Neural progenitor cell (in vitro differentiated cells): Measurements from ENCODE around the gene KBTBD7. TPM values are rescaled to one million over a fixed set of nuclear protein-coding genes. Genes with fewer than 3 reads are reported as not detected.

ENCODE experiments used
- DNase-seq: peaks from one replicate; pipeline ENCODE4 v3.0.0-alpha.2; 2016; ENCODE audit warnings: low spot score
- H2AFZ ChIP-seq: fragments of 200-600 bp; sonication (generic); replicated peaks from 2 replicates; pipeline ENCODE4 v1.6.1; 2016; ENCODE audit warnings: antibody characterized with exemption
- H3F3A ChIP-seq: fragments of 200-600 bp; sonication (generic); 2 replicates; pipeline ENCODE4 v1.6.1; 2016; ENCODE audit warnings: antibody characterized with exemption, low read depth
- H3K27ac ChIP-seq: fragments of 200-600 bp; sonication (generic); 2 replicates; pipeline ENCODE4 v1.5.1; 2016; ENCODE audit warnings: mild to moderate bottlenecking
- H3K27me3 ChIP-seq: fragments of 200-600 bp; sonication (generic); 2 replicates; pipeline ENCODE4 v1.6.1; 2016; ENCODE audit warnings: mild to moderate bottlenecking, moderate library complexity
- H3K36me3 ChIP-seq: fragments of 200-600 bp; sonication (generic); 2 replicates; pipeline ENCODE4 v1.5.1; 2016
- H3K4me1 ChIP-seq: fragments of 200-600 bp; sonication (generic); 2 replicates; pipeline ENCODE4 v1.6.1; 2016; ENCODE audit warnings: mixed run types
- H3K4me2 ChIP-seq: fragments of 200-600 bp; sonication (generic); 2 replicates; pipeline ENCODE4 v1.6.1; 2016
- H3K4me3 ChIP-seq: fragments of 200-600 bp; sonication (generic); 2 replicates; pipeline ENCODE4 v1.5.1; 2016
- H3K79me2 ChIP-seq: fragments of 200-600 bp; sonication (generic); 2 replicates; pipeline ENCODE4 v1.6.1; 2016; ENCODE audit warnings: low read depth
- H3K9ac ChIP-seq: fragments of 200-600 bp; sonication (generic); 2 replicates; pipeline ENCODE4 v1.6.1; 2016
- H3K9me3 ChIP-seq: fragments of 200-600 bp; sonication (generic); 2 replicates; pipeline ENCODE4 v1.5.1; 2016; ENCODE audit warnings: low read depth
- H4K20me1 ChIP-seq: fragments of 200-600 bp; sonication (generic); 2 replicates; pipeline ENCODE4 v1.6.1; 2016; ENCODE audit warnings: low read depth
- H3K27ac Mint-ChIP-seq: 3 replicates; pipeline ENCODE4 v1.8.0; 2021; ENCODE audit warnings: mixed read lengths
- H3K27me3 Mint-ChIP-seq: 2 replicates; pipeline ENCODE4 v1.8.0; 2022; ENCODE audit warnings: low read depth, mild to moderate bottlenecking, inconsistent platforms, moderate library complexity, mixed read lengths; ENCODE audit not compliant: insufficient read depth
- H3K36me3 Mint-ChIP-seq: 3 replicates; pipeline ENCODE4 v1.8.0; 2021; ENCODE audit warnings: mixed read lengths
- H3K4me1 Mint-ChIP-seq: 3 replicates; pipeline ENCODE4 v1.8.0; 2021; ENCODE audit warnings: mixed read lengths
- H3K4me3 Mint-ChIP-seq: 3 replicates; pipeline ENCODE4 v1.8.0; 2021; ENCODE audit warnings: mild to moderate bottlenecking, moderate library complexity, mixed read lengths
- H3K9me3 Mint-ChIP-seq: 3 replicates; pipeline ENCODE4 v1.8.0; 2020; ENCODE audit warnings: mixed read lengths
- CTCF ChIP-seq: fragments of 200-600 bp; sonication (generic); IDR thresholded peaks from 2 replicates; pipeline ENCODE4 v1.5.1; 2017; ENCODE audit warnings: antibody characterized with exemption, mild to moderate bottlenecking
- EZH2 ChIP-seq: fragments of 200-600 bp; sonication (generic); IDR thresholded peaks from 2 replicates; pipeline ENCODE4 v1.6.1; 2017; ENCODE audit warnings: antibody characterized with exemption, mild to moderate bottlenecking, moderate library complexity
- EZH2phosphoT487 ChIP-seq: fragments of 200-600 bp; sonication (generic); IDR thresholded peaks from 2 replicates; pipeline ENCODE4 v1.6.1; 2017; ENCODE audit warnings: antibody characterized with exemption
- total RNA-seq: library from RNA; depleted of rRNA; stranded (reverse); fragments of >200 nt; gene quantifications from 2 replicates; pipeline ENCODE4 v1.2.3, GENCODE V29; 2015; ENCODE audit warnings: low replicate concordance

KBTBD7 gene
- total RNA-seq, 1 donor from 2014 or later: 24.7 TPM

GRCh38 chr13:41232578-41233480, 38.5 kb upstream of the KBTBD7 start:
- no peaks in the 10 kb centered on the region for H3K79me2 ChIP-seq
- H3K27me3 ChIP-seq: no peaks in the 10 kb centered on the region
- H4K20me1 ChIP-seq: no peaks in the 10 kb centered on the region
- Mint-ChIP-seq H3K9me3 (no peaks in the 10 kb centered on the region), H3K27me3 (peaks cover 2% of the 10 kb centered on the region), H3K27ac (no peak overlapping the region), H3K4me1 (no peaks in the 10 kb centered on the region), H3K4me3 (no peak overlapping the region), H3K36me3 (peaks cover 9% of the 10 kb centered on the region)
- H2AFZ ChIP-seq: no peak overlapping the region
- TF ChIP-seq EZH2phosphoT487: no peak
- TF ChIP-seq EZH2: no peak
- no peak for TF ChIP-seq CTCF
- no peak overlapping the region for H3K9ac ChIP-seq
- no peaks in the 10 kb centered on the region for H3K4me1 ChIP-seq
- H3K36me3 ChIP-seq: no peaks in the 10 kb centered on the region
- DNase-seq: no peak
- H3F3A ChIP-seq: no peaks in the 10 kb centered on the region
- no peak overlapping the region for H3K4me3 ChIP-seq
- no peak overlapping the region for H3K4me2 ChIP-seq
- H3K9me3 ChIP-seq: no peaks in the 10 kb centered on the region
- no peak overlapping the region for H3K27ac ChIP-seq

- no peak for TF ChIP-seq EZH2
- no peak for TF ChIP-seq EZH2phosphoT487
- TF ChIP-seq CTCF: no peak
- Mint-ChIP-seq H3K9me3 (no peaks in the 10 kb centered on the region), H3K4me1 (no peaks in the 10 kb centered on the region), H3K27ac (no peak overlapping the region), H3K4me3 (no peak overlapping the region), H3K27me3 (peaks cover 2% of the 10 kb centered on the region), H3K36me3 (peaks cover 9% of the 10 kb centered on the region)
- Histone ChIP-seq H3K4me2 (no peak overlapping the region), H3K27ac (no peak overlapping the region), H3K9me3 (no peaks in the 10 kb centered on the region), H3K4me1 (no peaks in the 10 kb centered on the region), H3F3A (no peaks in the 10 kb centered on the region), H3K9ac (no peak overlapping the region), H3K79me2 (no peaks in the 10 kb centered on the region), H3K4me3 (no peak overlapping the region), H4K20me1 (no peaks in the 10 kb centered on the region), H3K36me3 (no peaks in the 10 kb centered on the region), H3K27me3 (no peaks in the 10 kb centered on the region), H2AFZ (no peak overlapping the region)
- no peak for DNase-seq
Measured at GRCh38 chr13:41231786-41232185, 37.4 kb upstream of the KBTBD7 start.

- H3K4me1 Mint-ChIP-seq: no peaks in the 10 kb centered on the region
- peaks cover 2% of the 10 kb centered on the region for H3K27me3 Mint-ChIP-seq
- Histone ChIP-seq H3K9me3 (no peaks in the 10 kb centered on the region), H3K27me3 (no peaks in the 10 kb centered on the region), H3K79me2 (no peaks in the 10 kb centered on the region), H3K4me2 (no peak overlapping the region), H3K36me3 (no peaks in the 10 kb centered on the region), H4K20me1 (no peaks in the 10 kb centered on the region), H2AFZ (no peak overlapping the region), H3K9ac (no peak overlapping the region), H3K4me1 (no peaks in the 10 kb centered on the region), H3K4me3 (no peak overlapping the region), H3F3A (no peaks in the 10 kb centered on the region), H3K27ac (no peak overlapping the region)
- no peak overlapping the region for H3K4me3 Mint-ChIP-seq
- no peaks in the 10 kb centered on the region for H3K9me3 Mint-ChIP-seq
- H3K27ac Mint-ChIP-seq: no peak overlapping the region
- TF ChIP-seq EZH2phosphoT487: no peak
- TF ChIP-seq CTCF: no peak
- no peak for TF ChIP-seq EZH2
- no peak for DNase-seq
- peaks cover 3% of the 10 kb centered on the region for H3K36me3 Mint-ChIP-seq
Measured at GRCh38 chr13:41231025-41231677, 36.8 kb upstream of the KBTBD7 start.
